Measurements from ENCODE around the gene C10orf90. TPM values are rescaled to one million over a fixed set of nuclear protein-coding genes. Genes with fewer than 3 reads are reported as not detected.

Gene C10orf90
- total and polyA plus RNA-seq, 4 donors, result 0.05 to 0.25 TPM; not detected in 2

DNA sequence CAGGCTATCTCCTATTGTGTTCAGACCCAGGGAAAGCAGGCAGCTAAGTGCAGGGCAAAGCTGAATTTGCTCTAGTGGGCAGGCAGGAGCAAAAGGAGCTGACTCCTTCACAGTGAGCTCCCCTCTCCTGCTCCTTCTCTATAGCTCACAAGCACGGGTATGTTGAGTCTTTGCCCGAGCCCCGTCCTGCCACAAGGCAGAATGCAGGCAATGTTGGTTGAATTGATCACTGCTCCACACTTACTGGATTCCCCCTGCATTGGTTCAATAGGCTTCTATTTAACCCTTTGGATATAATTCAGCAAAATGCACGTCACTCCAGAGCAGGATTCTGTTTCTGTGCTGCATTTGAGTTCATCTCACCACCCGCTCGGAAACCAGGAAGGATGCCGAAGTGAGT, 16.2 kb upstream of the C10orf90 start:
- TF ChIP-seq JUND (IDR thresholded peaks at IDR 0.05) (no peak), GABPA (IDR thresholded peaks at IDR 0.05 in 1 of 2, conservative IDR thresholded peaks at IDR 0.05 in 1 of 2) (no peak), NR2F2 (IDR thresholded peaks at IDR 0.05) (no peak), SP1 (IDR thresholded peaks at IDR 0.05) (no peak), HNF4A (conservative IDR thresholded peaks at IDR 0.05) (no peak), TAF1 (conservative IDR thresholded peaks at IDR 0.05) (no peak)
- TF ChIP-seq, protein P1, sequence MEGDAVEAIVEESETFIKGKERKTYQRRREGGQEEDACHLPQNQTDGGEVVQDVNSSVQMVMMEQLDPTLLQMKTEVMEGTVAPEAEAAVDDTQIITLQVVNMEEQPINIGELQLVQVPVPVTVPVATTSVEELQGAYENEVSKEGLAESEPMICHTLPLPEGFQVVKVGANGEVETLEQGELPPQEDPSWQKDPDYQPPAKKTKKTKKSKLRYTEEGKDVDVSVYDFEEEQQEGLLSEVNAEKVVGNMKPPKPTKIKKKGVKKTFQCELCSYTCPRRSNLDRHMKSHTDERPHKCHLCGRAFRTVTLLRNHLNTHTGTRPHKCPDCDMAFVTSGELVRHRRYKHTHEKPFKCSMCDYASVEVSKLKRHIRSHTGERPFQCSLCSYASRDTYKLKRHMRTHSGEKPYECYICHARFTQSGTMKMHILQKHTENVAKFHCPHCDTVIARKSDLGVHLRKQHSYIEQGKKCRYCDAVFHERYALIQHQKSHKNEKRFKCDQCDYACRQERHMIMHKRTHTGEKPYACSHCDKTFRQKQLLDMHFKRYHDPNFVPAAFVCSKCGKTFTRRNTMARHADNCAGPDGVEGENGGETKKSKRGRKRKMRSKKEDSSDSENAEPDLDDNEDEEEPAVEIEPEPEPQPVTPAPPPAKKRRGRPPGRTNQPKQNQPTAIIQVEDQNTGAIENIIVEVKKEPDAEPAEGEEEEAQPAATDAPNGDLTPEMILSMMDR (IDR thresholded peaks at IDR 0.05; ENCODE audit: low read depth, low read length, missing input control), result no peak
- Histone ChIP-seq H3K27ac (ENCODE audit: low read depth in 1 of 2, low read length in 2 of 2) (no peak overlapping the region), H3K4me3 (ENCODE audit: low read depth in 1 of 3, low read length in 3 of 3) (no peak overlapping the region), H3K36me3 (ENCODE audit: control insufficient read depth in 4 of 4, insufficient read depth in 3 of 4, low read depth in 1 of 4, low read length in 3 of 4) (no peaks in the 10 kb centered on the region), H3K9ac (ENCODE audit: low read depth in 1 of 2, low read length in 2 of 2) (no peak overlapping the region), H3K27me3 (ENCODE audit: control insufficient read depth in 4 of 4, insufficient read depth in 4 of 4, low read length in 3 of 4) (peaks cover 0 to 2% (median 0%) of the 10 kb centered on the region in 4 donors), H3K4me1 (ENCODE audit: control insufficient read depth in 4 of 4, insufficient read depth in 4 of 4, low read length in 3 of 4) (no peaks in the 10 kb centered on the region), H3K9me3 (ENCODE audit: control insufficient read depth in 4 of 4, low read length in 3 of 4) (peaks cover 0 to 2% (median 0%) of the 10 kb centered on the region in 4 donors)
- 75% methylated on average over 7 of the region's 7 CpGs for WGBS
- peak; percentile 5 for DNase-seq (ENCODE audit: low spot score)

DNA sequence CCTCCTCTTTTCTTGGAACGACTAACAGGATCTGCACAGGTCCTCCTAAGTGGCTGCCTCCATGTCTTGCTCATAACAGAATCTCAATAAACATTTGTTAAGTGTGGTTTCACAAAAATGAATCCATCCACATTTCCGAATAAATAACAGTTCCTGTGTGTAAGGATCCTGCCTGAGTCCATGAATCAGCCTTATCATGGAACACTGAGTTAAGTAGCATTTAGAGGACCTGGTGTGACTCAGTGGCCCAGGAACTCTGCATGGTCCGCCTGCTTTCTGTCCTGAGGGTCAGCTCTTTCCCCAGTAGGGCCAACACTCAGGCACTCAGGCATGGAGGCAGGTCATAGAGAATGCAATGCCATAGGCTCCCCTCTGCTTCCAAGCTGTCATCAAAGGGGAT, 15.8 kb upstream of the C10orf90 start:
- Histone ChIP-seq H3K4me1 (ENCODE audit: control insufficient read depth in 4 of 4, insufficient read depth in 4 of 4, low read length in 3 of 4) (no peaks in the 10 kb centered on the region), H3K9me3 (ENCODE audit: control insufficient read depth in 4 of 4, low read length in 3 of 4) (no peaks in the 10 kb centered on the region), H3K27me3 (ENCODE audit: control insufficient read depth in 4 of 4, insufficient read depth in 4 of 4, low read length in 3 of 4) (peaks cover 0 to 2% (median 0%) of the 10 kb centered on the region in 4 donors), H3K27ac (ENCODE audit: low read depth in 1 of 2, low read length in 2 of 2) (no peak overlapping the region), H3K9ac (ENCODE audit: low read depth in 1 of 2, low read length in 2 of 2) (no peak overlapping the region), H3K4me3 (ENCODE audit: low read depth in 1 of 3, low read length in 3 of 3) (no peak overlapping the region), H3K36me3 (ENCODE audit: control insufficient read depth in 4 of 4, insufficient read depth in 3 of 4, low read depth in 1 of 4, low read length in 3 of 4) (no peaks in the 10 kb centered on the region)
- peak; percentile 8 for DNase-seq (ENCODE audit: low spot score)
- 54% methylated on average over 3 of the region's 3 CpGs for WGBS
- no peak for TF ChIP-seq GABPA (IDR thresholded peaks at IDR 0.05 in 1 of 2, conservative IDR thresholded peaks at IDR 0.05 in 1 of 2)
- no peak for TF ChIP-seq RXRA (IDR thresholded peaks at IDR 0.05)
- no peak for TF ChIP-seq HNF4A (conservative IDR thresholded peaks at IDR 0.05)
- TF ChIP-seq YY1 (IDR thresholded peaks at IDR 0.05), result no peak
- TF ChIP-seq HNF4G (IDR thresholded peaks at IDR 0.05), result no peak
- TF ChIP-seq, protein P2, sequence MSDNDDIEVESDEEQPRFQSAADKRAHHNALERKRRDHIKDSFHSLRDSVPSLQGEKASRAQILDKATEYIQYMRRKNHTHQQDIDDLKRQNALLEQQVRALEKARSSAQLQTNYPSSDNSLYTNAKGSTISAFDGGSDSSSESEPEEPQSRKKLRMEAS (IDR thresholded peaks at IDR 0.05), result no peak
- TF ChIP-seq JUND (IDR thresholded peaks at IDR 0.05), result no peak
- TF ChIP-seq, protein P1 (IDR thresholded peaks at IDR 0.05; ENCODE audit: low read depth, low read length, missing input control), result no peak
- TF ChIP-seq, protein P3, sequence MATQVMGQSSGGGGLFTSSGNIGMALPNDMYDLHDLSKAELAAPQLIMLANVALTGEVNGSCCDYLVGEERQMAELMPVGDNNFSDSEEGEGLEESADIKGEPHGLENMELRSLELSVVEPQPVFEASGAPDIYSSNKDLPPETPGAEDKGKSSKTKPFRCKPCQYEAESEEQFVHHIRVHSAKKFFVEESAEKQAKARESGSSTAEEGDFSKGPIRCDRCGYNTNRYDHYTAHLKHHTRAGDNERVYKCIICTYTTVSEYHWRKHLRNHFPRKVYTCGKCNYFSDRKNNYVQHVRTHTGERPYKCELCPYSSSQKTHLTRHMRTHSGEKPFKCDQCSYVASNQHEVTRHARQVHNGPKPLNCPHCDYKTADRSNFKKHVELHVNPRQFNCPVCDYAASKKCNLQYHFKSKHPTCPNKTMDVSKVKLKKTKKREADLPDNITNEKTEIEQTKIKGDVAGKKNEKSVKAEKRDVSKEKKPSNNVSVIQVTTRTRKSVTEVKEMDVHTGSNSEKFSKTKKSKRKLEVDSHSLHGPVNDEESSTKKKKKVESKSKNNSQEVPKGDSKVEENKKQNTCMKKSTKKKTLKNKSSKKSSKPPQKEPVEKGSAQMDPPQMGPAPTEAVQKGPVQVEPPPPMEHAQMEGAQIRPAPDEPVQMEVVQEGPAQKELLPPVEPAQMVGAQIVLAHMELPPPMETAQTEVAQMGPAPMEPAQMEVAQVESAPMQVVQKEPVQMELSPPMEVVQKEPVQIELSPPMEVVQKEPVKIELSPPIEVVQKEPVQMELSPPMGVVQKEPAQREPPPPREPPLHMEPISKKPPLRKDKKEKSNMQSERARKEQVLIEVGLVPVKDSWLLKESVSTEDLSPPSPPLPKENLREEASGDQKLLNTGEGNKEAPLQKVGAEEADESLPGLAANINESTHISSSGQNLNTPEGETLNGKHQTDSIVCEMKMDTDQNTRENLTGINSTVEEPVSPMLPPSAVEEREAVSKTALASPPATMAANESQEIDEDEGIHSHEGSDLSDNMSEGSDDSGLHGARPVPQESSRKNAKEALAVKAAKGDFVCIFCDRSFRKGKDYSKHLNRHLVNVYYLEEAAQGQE (IDR thresholded peaks at IDR 0.05), result no peak
- TF ChIP-seq FOXA1 (IDR thresholded peaks at IDR 0.05), result no peak
- TF ChIP-seq, protein P4, sequence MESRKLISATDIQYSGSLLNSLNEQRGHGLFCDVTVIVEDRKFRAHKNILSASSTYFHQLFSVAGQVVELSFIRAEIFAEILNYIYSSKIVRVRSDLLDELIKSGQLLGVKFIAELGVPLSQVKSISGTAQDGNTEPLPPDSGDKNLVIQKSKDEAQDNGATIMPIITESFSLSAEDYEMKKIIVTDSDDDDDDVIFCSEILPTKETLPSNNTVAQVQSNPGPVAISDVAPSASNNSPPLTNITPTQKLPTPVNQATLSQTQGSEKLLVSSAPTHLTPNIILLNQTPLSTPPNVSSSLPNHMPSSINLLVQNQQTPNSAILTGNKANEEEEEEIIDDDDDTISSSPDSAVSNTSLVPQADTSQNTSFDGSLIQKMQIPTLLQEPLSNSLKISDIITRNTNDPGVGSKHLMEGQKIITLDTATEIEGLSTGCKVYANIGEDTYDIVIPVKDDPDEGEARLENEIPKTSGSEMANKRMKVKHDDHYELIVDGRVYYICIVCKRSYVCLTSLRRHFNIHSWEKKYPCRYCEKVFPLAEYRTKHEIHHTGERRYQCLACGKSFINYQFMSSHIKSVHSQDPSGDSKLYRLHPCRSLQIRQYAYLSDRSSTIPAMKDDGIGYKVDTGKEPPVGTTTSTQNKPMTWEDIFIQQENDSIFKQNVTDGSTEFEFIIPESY (IDR thresholded peaks at IDR 0.05), result no peak
- TF ChIP-seq RAD21 (IDR thresholded peaks at IDR 0.05), result no peak

Measured in liver (tissue), 9 donors.